Measurements from ENCODE around the gene TFAP2E. TPM values are rescaled to one million over a fixed set of nuclear protein-coding genes. Genes with fewer than 3 reads are reported as not detected.

The TFAP2E gene
- total RNA-seq, 1 donor from 2014 or later: 1.2 TPM

DNA sequence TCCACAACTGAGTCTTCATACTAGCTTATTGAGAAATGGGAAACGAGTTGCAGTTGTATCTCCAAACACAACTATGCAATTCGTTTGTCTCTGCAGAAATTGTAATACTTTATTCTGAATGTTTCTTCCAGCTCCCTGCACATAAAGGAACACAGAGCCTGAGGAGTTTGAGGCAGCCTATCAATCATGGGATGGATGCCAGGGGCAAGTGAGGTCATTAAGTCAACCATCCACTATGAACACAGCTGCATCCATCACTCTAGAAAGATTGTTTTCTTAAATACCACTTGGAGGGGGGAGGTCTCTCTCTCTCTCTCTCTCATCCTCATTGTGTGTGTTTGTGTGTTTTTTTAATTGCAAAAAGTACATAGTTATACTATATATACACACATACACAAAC, 71.1 kb downstream of the TFAP2E start:
- DNase-seq (ENCODE audit: low spot score): no peak

Other genes starting within 250 kb of the TFAP2E start
- gene KIAA0319L, start 15.9 kb upstream of the TFAP2E start, total RNA-seq: 74.6 TPM
- 27.1 TPM for gene NCDN, start 15.5 kb upstream of the TFAP2E start, total RNA-seq
- gene PSMB2, start 68.2 kb downstream of the TFAP2E start, total RNA-seq: 54.1 TPM
- gene C1orf216, start 145.6 kb downstream of the TFAP2E start, total RNA-seq: 5.4 TPM
- 1.9 TPM for gene CLSPN, start 196.7 kb downstream of the TFAP2E start, total RNA-seq
- gene AGO4, start 234.7 kb downstream of the TFAP2E start, total RNA-seq: 19.5 TPM

Measured in ureter (tissue), 1 donor.